Epidermal melanocyte (primary cell): Measurements from ENCODE around the gene TPO.

Experiments
- DNase-seq: peaks from one replicate; pipeline ENCODE4 v3.0.0; 2011; ENCODE audit warnings: low spot score; ENCODE audit not compliant: insufficient read length

The TPO gene

DNA sequence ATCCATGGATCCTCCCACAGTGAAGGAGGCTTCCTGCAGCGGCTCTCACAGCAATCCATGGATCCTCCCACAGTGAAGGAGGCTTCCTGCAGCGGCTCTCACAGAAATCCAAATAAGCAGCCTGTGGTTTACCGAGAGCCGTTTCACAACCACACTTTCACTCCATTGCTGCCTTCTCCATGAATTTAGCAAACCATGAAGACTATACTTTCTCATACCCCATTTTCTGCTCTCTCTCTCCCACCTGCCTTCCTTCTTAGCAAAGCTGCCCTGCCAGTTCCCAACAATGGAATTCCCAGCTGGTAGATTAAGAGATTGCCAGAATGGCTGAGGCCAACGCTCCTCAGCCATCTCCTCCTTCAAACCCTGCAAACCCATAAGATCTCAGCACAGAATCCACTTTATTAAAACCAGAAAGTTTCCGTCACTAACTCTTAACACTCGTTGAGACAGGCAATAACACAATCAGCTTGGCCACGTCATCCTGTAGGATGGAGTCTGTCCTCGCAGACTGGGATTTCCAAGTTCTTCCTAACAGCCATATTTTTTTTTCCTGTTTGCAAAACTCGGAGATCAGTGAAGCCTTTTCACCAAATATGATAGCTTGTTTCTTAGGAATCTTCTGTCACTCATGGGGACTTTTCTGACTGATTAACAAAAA lies 168.8 kb downstream of the TPO start:
- no peak for DNase-seq

DNA sequence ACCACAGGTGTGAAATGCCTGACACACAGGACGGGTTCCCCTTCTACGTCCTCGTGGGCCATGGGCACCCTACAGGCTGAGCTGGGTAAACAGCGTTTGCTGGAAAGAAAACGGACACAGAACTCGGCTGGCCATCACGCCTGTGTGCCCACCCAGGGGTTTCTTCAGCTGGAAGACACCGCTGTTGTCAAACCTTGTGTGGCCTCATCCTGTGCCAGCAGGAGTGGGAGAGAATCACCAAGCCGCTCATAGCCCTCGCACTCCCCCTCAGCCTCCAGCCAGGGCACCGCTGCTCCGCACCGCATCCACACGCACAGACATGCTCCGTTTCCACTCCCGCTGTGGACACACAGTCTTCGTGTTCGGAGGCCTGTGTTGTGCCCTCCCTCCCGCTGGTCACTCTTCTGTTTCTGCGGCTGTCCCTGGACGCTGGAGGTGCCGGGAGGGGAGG lies 169.7 kb downstream of the TPO start:
- DNase-seq = no peak

DNA sequence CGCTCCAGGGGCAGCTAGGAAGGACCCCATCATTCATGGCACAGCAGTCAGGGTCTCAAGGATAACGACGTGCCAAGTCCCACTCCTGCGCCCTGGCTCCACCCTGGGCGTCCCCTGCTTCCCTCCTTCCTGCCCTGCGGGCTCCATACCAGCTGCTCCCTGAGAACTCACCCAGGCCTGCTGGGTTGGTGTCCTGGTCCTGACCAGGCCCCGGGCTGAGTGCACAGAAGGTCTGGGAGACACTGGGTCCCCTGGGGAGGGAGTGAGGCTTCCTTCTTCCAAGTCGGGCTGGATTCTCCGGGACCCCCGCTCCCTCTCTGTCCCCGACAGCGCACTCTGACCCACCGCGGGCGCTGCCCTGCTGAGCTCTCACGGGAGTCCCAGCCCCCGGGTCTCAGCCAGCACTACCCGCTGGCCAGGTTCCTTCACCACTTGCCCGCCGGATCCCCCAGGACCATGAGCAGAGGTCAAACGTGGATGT lies 170.8 kb downstream of the TPO start:
- DNase-seq = no peak

DNA sequence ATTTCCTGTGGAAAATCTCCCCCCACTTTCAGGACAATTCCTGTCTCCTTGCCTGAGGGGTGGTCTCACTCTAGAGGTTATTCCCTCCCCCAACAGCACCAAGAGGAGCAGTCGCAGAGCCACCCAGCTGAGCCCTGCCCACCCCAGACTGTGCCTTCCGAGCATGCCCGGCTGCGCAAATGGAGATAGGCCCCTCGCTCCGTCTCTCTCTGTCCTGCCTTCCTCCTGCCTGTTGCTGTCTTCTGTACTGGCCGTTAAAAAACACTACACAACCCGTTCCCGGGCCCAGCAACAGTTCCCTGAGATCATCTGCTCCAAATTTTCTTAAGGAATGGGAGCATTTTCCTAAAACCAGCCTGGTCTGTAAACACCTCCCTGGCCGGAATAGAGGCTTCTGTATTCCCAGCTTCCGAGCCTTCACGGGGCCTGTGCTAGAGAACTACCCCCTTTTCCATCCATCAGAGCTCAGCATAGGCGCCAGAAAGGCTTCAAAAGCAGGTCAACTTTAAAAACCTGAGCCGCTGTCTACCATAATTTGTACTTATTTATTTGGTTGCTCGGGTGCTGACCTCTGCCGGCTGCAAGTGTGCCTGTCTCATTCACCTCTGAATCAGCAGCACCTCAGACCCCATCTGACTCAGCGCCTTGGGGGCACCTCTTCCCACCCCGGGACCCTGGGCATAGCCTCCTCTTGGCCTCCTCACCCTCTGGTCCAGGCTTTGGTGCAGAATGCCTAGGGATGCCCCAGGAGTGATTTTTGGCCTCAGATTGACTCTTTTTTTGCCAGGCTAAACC lies 171.6 kb downstream of the TPO start:
- DNase-seq = no peak

DNA sequence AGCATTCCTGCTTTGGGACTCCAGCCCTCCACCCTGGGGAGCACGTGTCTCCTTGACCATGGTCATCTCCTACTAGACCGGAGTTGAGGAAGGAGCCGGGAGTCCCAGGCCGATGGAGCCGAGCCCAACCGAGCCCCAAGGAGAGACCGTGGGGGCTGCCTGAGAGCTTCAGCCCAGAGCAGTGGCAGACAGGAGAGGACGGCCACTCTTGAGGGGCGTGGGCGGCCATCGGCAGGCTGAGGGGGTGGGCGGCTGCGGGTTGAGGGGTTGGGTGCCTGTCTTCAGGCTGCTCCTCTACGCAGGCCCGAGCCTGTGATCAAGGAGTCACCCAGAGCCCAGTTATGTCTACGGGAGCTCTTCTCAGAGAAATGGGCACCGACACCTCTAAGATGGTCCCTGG lies 172.4 kb downstream of the TPO start:
- DNase-seq = no peak

DNA sequence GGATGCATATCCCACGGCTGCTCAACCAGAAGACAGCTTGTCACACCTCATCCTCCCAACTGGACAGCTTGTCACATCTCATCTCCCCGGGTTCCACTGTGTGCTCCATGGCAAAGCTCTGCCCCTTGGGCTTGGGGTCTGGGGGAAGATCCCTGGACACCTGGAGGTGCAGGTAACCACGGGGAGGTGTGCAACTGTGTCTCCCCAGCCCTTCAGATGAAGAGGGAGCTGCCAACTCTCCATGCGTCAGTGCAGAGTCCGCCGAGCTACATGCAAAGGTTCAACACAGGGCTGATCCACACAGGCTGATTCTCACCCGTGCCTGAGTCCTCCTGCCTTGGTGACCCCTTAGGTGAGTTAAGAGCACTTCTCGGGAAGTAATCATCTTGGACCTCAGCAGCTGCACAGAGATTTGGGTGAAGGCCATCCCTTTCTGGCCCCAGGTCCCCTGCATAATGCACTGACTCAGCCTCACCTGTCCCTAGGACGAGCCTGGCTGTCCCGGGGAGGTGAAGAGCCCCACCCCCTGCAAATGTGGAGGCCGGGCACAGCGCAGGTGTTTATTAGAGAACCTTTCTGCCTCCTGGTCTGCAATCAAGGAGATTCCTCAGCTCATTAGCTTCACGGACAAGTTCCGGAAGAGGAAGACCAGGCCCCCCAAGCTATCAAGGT lies 173.1 kb downstream of the TPO start:
- DNase-seq = no peak

DNA sequence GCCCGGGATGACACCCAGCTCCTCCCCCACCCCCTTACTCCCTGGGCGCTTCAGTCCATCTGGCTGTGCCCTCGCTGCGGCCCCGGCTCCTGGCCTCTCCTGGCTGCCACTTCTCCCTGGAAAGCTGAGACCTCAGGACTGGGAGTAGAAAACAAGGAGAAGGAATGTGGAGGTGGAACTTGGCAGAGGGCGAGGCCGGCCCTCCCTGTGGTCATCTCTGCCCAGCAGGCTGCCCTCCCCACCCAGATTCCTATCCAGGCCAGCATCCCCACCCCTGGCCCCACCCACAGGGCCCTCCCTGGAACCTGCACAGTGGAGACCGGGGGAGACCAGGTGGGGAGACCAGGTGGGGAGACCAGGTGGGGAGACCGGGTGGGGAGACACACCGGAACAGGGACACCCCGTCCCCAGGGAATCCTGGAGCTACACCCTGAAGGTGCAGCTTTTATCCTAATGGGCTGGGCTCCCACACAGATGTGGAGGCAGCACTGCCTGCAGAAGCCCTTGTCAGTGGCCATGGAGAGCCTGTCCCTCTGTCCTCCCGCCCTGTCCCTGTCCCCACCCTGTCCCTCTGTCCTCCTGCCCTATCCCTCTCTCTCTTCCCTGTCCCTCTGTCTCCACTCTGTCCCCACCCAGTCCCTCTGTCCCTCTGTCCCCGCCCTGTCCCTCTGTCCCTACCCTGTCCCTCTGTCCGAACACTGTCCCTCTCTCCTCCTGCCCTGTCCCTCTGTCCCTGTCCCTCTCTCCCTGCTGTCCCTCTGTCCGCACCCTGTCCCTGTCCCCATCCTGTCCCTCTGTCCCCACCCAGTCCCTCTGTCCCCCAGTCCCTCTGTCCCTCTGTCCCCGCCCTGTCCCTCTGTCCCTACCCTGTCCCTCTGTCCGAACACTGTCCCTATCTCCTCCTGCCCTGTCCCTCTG lies 173.9 kb downstream of the TPO start:
- no peak for DNase-seq

DNA sequence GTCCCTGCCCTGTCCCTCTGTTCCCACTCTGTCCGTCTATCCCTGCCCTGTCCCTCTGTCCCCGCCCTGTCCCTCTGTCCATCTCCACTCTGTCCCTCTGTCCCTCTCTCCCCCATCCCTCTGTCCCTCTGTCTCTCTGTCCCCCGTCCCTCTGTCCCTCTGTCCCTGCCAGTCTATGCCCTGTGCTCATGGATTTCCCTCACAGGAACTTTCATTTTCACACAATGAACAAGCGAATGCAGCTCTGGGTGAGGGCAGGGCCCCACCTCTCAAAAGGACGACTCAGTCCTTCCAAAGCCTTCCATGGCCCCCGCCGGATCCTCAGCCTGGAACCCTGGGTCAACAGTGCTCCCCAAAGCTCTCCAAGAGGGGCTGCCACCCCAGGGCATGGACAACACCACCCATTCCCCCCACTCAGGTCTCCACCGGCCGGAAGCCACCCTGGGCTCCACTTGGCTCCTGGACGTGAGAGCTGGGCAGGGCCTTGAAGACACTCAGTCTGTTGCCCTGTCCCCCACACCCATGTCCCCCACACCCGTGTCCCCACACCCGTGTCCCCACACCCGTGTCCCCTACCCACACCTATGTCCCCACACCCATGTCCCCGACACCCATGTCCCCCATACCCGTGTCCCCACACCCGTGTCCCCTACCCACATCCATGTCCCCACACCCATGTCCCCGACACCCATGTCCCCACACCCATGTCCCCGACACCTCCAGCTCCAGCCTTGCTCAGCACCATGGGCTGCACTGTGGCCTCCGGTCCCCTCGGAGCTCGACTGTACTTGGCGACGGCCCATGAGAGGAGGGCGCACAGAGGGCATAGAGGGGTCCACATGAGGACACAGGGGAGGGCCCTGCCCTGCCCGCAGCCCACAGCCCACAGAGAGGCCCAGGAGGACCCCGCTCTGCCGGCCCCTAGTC lies 175.1 kb downstream of the TPO start:
- no peak for DNase-seq

DNA sequence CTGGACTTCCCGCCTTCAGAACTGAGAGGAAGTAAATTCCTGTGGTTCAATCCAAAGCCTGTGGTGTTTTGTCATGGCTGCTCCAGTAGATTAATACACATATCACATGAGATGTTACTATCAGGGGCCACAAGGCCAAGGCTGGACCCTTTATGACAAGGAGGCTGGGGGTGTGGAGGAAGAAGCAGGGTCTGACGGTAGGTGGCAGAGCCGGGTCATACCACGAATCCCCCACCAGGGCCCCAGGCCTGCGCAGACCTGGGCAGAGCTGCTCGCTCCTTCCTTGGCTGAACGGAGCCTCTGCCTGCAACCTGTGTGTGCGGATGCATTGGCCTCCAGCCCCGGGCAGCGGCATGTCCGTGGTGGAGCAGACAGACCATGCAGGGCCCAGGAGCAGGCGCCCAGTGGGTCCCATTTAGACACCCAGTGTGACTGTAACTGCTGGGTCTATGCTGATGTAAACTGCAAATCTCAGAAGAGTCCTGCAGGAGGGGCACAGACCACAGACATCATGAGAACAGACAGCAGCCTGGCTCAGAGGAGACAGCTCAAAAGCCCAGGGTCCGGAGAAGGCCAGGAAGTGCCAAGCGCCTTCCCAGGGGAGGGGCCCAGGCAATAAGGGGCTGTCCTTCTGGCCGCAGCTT lies 175.8 kb downstream of the TPO start:
- DNase-seq = no peak

DNA sequence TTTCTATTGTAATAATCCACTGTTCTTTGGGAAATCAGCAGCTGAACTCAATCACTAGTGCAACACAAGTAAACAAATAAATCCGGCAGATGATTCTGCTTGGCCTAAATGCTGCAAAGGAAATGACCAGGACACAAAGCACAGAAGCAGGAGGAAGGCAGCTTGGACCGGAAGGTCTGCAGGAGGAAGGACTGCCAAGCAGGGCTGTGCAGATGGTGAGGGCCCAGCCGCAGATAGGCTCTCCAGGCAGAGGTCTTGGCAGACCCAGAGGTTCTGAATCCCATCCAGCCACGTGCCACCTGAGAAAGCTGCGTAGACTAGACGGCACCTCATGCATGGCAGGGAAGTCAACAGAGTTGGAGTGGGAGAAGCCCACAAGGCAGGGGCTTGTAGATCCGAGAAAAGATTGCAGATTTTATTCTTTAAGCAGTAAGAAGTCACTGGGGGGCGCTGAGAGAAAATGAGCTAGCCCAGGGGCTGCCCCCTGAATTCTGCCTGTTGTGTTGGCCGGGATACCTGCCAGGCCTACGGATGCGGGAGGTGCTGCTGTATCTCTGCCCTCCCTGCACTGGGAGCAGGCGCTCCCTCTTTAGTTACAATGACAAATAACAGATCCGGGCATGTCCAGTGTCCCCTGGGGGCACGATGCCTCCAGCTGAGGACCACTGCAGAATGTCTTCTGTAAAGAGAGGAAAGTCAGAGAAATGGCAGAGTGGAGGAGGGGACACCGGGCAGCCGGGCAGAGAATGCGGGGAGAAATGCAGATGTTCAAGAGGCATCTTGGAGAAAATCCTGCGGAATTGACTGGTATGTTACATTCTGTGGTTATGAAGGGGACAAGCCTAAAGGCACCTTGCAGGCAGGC lies 177.6 kb downstream of the TPO start:
- no peak for DNase-seq

DNA sequence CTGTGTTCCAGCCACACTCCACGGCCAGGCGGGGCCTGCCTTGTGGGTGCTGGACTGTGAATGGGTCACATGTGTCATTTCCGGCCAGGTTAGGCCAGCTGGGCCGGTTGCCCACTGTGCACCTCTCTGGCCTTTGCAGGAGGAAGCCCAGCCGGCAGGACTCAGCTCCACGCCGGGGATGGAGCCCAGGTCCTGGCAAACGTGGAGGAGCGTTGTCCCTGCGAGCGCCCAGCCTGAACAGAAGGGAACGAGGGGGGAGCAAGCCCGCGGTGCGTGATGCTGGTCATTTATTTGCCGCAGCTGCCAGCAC lies 178.2 kb downstream of the TPO start:
- no peak for DNase-seq
